Gastroesophageal sphincter (tissue), 3 donors: ENCODE measurements around the gene GJD4.

Source experiments
- EP300 ChIP-seq: sonication (generic); formaldehyde crosslinking; IDR thresholded peaks from one replicate; pipeline ENCODE4 v1.6.1; 2017; ENCODE audit warnings: antibody characterized with exemption, mild to moderate bottlenecking
- POLR2A ChIP-seq, 2 donors: fragments of 450-650 bp; IDR thresholded peaks; one replicate each; pipeline ENCODE4 v1.6.1; 2017; ENCODE audit warnings: antibody characterized with exemption in 2 of 2, mild to moderate bottlenecking in 2 of 2, moderate library complexity in 1 of 2
- POLR2AphosphoS5 ChIP-seq: sonication (generic); formaldehyde crosslinking; IDR thresholded peaks from one replicate; pipeline ENCODE4 v1.6.1; 2017; ENCODE audit warnings: antibody characterized with exemption
- TF ChIP-seq, protein P1 (sequence below), 4 experiments: fragments of 200-600 bp in 2 of 4; fragments of 450-650 bp in 2 of 4; sonication (generic) in 1 of 4; IDR thresholded peaks; one replicate each; pipeline ENCODE4 v1.5.1; 2017 to 2019; ENCODE audit warnings: antibody characterized with exemption in 4 of 4, mild to moderate bottlenecking in 2 of 4, moderate library complexity in 2 of 4

GRCh38 chr10:35614312-35614711, 9.2 kb downstream of the GJD4 start:
- TF ChIP-seq, protein P1, sequence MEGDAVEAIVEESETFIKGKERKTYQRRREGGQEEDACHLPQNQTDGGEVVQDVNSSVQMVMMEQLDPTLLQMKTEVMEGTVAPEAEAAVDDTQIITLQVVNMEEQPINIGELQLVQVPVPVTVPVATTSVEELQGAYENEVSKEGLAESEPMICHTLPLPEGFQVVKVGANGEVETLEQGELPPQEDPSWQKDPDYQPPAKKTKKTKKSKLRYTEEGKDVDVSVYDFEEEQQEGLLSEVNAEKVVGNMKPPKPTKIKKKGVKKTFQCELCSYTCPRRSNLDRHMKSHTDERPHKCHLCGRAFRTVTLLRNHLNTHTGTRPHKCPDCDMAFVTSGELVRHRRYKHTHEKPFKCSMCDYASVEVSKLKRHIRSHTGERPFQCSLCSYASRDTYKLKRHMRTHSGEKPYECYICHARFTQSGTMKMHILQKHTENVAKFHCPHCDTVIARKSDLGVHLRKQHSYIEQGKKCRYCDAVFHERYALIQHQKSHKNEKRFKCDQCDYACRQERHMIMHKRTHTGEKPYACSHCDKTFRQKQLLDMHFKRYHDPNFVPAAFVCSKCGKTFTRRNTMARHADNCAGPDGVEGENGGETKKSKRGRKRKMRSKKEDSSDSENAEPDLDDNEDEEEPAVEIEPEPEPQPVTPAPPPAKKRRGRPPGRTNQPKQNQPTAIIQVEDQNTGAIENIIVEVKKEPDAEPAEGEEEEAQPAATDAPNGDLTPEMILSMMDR (IDR thresholded peaks at IDR 0.05): no peak
- TF ChIP-seq POLR2A (IDR thresholded peaks at IDR 0.05) (no peak), POLR2AphosphoS5 (no peak), EP300 (no peak)
